NB4 (cell line): ENCODE measurements around the gene CAPN12.

Source experiments
- DNase-seq: peaks from one replicate; pipeline ENCODE4 v3.0.0; 2010; ENCODE audit warnings: low read depth
- H3K4me3 ChIP-seq: one replicate; pipeline ENCODE4 v1.5.1; 2011; ENCODE audit warnings: mild to moderate bottlenecking, low read depth, low read length, moderate library complexity
- MYC ChIP-seq: IDR thresholded peaks from 2 replicates; pipeline ENCODE4 v1.6.1; 2011; ENCODE audit warnings: low read depth, low read length
- POLR2A ChIP-seq: IDR thresholded peaks from 2 replicates; pipeline ENCODE4 v1.6.1; 2011; ENCODE audit warnings: mild to moderate bottlenecking; ENCODE audit not compliant: insufficient read length; ENCODE audit errors: extremely low read depth
- TF ChIP-seq, protein P1 (sequence below): IDR thresholded peaks from one replicate; pipeline ENCODE4 v1.5.1; 2012; ENCODE audit warnings: low read depth, low read length
- TF ChIP-seq, protein P2 (sequence below): IDR thresholded peaks from 2 replicates; pipeline ENCODE4 v1.6.1; 2011; ENCODE audit warnings: low read depth, low read length

The CAPN12 gene

DNA sequence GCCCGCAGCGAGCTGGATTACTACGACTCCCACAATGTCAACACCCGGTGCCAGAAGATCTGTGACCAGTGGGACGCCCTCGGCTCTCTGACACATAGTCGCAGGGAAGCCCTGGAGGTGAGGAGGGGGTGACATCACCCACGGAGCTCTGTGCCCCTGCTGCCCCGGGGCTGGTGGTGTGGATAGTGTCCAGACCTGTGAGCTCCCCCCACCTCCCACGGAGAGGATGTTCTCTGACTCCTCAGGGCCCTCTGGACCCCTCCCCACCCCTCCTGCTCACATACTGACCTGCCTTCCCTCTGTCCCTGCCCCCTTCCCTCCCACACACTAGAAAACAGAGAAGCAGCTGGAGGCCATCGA is 20.7 kb downstream of the CAPN12 start:
- H3K4me3 ChIP-seq = no peak overlapping the region
- TF ChIP-seq, protein P1, sequence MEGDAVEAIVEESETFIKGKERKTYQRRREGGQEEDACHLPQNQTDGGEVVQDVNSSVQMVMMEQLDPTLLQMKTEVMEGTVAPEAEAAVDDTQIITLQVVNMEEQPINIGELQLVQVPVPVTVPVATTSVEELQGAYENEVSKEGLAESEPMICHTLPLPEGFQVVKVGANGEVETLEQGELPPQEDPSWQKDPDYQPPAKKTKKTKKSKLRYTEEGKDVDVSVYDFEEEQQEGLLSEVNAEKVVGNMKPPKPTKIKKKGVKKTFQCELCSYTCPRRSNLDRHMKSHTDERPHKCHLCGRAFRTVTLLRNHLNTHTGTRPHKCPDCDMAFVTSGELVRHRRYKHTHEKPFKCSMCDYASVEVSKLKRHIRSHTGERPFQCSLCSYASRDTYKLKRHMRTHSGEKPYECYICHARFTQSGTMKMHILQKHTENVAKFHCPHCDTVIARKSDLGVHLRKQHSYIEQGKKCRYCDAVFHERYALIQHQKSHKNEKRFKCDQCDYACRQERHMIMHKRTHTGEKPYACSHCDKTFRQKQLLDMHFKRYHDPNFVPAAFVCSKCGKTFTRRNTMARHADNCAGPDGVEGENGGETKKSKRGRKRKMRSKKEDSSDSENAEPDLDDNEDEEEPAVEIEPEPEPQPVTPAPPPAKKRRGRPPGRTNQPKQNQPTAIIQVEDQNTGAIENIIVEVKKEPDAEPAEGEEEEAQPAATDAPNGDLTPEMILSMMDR = no peak
- TF ChIP-seq POLR2A = no peak
- TF ChIP-seq, protein P2, sequence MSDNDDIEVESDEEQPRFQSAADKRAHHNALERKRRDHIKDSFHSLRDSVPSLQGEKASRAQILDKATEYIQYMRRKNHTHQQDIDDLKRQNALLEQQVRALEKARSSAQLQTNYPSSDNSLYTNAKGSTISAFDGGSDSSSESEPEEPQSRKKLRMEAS = no peak
- TF ChIP-seq MYC = no peak
- no peak for DNase-seq

DNA sequence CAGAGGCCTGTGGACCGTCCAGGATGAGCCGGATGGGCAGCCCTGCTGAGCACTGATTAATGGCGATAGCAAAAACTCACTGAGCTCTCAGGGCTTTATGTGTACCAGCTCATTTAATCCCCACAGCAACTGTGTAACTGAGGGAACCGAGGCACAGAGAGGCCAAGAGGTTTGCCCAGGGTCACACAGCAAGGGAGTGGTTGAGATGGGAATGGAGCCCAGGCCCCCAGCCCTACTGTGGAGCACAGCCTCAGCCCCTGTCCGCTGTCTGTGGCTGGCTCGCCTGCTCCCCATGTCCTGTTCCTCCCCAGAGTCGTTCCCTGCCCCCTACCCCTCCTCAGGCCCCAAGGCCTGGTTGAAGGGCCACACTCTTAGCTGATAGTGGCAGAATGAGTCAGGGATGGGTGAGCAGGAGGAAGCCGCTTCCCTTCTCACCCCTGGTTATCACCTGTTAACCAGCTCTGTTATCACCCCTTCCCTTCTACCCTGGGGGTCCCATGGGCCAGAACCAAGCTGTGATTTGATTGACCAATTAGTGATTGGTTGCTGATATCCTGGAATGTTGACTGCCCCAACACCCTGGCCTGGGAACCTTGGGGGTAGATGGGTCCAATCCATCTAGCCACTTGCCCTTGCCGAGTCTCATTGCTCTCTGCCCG is 21.2 kb downstream of the CAPN12 start:
- H3K4me3 ChIP-seq = no peak overlapping the region
- DNase-seq = no peak
- TF ChIP-seq, protein P1 = no peak
- TF ChIP-seq MYC = no peak
- TF ChIP-seq, protein P2 = no peak
- TF ChIP-seq POLR2A = no peak

DNA sequence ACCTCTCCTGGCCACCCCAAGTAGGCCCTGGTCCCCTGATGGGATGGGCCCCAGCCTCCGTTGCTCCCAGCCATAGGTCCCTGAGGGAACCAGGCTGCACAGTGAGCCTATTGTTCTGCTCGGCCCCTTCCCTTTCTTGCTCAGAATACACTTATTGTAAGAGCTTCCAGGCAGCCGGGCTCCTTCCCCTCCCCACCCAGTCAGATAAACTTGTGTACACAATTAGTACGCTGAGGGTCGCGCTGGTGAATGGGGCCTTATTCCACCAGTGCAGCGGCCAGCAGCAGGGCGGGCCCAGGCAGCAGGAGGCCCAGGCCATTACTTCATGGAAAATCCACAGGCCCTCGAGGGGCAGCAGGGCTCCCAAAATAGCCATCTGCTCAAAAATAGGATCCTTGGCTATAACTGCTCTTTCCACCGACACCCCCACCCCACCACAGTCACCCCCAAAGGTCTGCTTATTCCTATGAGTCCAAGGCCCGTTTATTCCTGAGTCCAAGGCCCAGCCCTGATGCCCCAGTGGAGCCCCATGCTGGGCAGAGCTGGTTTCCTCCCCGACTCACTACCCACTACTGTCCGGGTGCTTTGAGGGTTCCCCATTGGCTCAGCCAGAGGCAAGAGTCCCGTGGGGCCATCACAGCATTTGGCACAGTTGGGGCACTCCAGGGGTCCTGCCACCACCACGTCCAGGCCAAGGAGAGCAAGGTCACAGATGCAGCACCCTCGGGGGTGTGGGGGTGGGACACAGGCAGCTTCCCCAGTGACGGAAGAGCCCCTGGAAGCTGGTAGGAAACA is 22.1 kb downstream of the CAPN12 start:
- no peak for DNase-seq
- H3K4me3 ChIP-seq = no peak overlapping the region
- no peak for TF ChIP-seq MYC
- TF ChIP-seq, protein P1 = no peak
- TF ChIP-seq, protein P2 = no peak
- no peak for TF ChIP-seq POLR2A

DNA sequence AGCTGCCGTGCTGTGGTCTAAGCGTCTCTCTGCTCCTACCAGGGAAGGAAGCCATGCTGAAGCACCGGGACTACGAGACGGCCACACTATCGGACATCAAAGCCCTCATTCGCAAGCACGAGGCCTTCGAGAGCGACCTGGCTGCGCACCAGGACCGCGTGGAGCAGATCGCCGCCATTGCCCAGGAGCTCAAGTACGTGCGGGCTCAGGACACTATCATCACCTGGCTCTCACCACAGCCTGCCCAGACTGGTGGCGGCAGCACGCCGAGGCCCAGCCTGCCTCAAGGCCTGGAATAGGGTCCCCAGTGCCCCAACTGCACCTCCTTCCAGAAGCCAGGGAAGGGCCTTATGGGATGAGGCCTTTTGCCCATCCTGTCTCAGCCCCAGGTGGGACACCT is 22.8 kb downstream of the CAPN12 start:
- no peak overlapping the region for H3K4me3 ChIP-seq
- DNase-seq = no peak
- TF ChIP-seq POLR2A (no peak), MYC (no peak)
- TF ChIP-seq, protein P2 = no peak

DNA sequence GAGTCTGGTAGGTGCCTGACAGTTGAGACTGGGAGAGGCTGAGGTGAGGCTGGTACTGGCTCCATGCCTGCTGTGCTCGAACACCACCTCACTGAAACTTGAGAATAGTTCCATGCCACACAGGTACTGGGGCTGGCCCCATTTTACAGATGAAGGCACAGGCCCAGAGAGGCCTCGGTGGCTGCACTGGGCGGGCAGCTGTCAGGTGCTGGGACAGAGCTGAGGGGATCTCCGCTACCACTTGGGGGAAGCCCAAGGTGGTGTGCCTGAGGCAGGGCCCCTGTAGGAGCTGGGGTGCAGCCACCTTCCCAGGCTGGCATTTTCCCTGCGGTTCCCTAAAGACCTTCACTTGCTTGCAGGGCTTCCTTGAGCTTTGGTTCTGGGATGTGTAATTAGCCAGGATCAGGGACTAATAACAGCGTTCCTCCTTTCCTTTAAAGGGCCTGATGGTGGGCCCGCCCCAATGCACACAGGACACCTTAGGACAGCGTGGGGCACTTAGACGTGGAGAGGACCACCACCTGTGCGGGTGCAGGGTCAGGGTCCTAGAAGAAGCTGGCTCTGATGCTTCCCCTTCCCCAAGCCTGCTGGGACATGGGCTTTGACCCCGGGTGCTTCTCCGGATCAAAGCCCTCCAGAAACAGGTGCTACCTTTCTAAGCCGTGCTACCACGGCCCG is 23.6 kb downstream of the CAPN12 start:
- no peak overlapping the region for H3K4me3 ChIP-seq
- no peak for DNase-seq
- no peak for TF ChIP-seq MYC
- TF ChIP-seq, protein P1 = no peak
- no peak for TF ChIP-seq POLR2A
